Measurements from ENCODE around the gene KIAA0513. TPM values are rescaled to one million over a fixed set of nuclear protein-coding genes. Genes with fewer than 3 reads are reported as not detected.

KIAA0513 gene
- total and polyA plus RNA-seq, 2 of the 13 experiments (the other 11 are each of a cell fraction or from before 2014, with no cell fraction given), result 1.8 TPM

GRCh38 chr16:85055493-85056210, 28.1 kb downstream of the KIAA0513 start (continued):
- peak; percentile 47; the same call in 1 of the 2 replicates for TF ChIP-seq ZNF646 (CRISPR knock-in tag; IDR thresholded peaks at IDR 0.05)
- TF ChIP-seq MAFG (CRISPR knock-in tag; IDR thresholded peaks at IDR 0.05), result no peak
- TF ChIP-seq ADNP (CRISPR knock-in tag; IDR thresholded peaks at IDR 0.05), result no peak
- TF ChIP-seq JUNB (CRISPR knock-in tag; IDR thresholded peaks at IDR 0.05; ENCODE audit: borderline replicate concordance), result peak; percentile 67; the same call in 1 of the 2 replicates
- TF ChIP-seq IRX3 (CRISPR knock-in tag; IDR thresholded peaks at IDR 0.05; ENCODE audit: borderline replicate concordance, low read depth), result peak; percentile 86; the same call in 1 of the 2 replicates
- TF ChIP-seq ZNF382 (CRISPR knock-in tag; IDR thresholded peaks at IDR 0.05; ENCODE audit: borderline replicate concordance), result no peak
- TF ChIP-seq MIXL1 (CRISPR knock-in tag; IDR thresholded peaks at IDR 0.05), result 0 out of 2 replicates have a peak, but pooled peaks have one; percentile 25
- no peak for TF ChIP-seq HDAC2 (CRISPR knock-in tag; IDR thresholded peaks at IDR 0.05)
- peak; percentile 77 for TF ChIP-seq ZNF501 (CRISPR knock-in tag; IDR thresholded peaks at IDR 0.05)
- TF ChIP-seq, protein P1, sequence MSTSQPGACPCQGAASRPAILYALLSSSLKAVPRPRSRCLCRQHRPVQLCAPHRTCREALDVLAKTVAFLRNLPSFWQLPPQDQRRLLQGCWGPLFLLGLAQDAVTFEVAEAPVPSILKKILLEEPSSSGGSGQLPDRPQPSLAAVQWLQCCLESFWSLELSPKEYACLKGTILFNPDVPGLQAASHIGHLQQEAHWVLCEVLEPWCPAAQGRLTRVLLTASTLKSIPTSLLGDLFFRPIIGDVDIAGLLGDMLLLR (CRISPR knock-in tag; IDR thresholded peaks at IDR 0.05), result peak; percentile 61; the same call in 1 of the 2 replicates
- no peak for TF ChIP-seq ZNF484 (CRISPR knock-in tag; IDR thresholded peaks at IDR 0.05; ENCODE audit: borderline replicate concordance, low read depth)
- no peak for TF ChIP-seq JUND (CRISPR knock-in tag; IDR thresholded peaks at IDR 0.05)
- TF ChIP-seq ELK4 (CRISPR knock-in tag; IDR thresholded peaks at IDR 0.05; ENCODE audit: borderline replicate concordance), result 0 out of 2 replicates have a peak, but pooled peaks have one; percentile 57
- no peak for TF ChIP-seq RFX3 (CRISPR knock-in tag; IDR thresholded peaks at IDR 0.05)
- TF ChIP-seq, protein P2, sequence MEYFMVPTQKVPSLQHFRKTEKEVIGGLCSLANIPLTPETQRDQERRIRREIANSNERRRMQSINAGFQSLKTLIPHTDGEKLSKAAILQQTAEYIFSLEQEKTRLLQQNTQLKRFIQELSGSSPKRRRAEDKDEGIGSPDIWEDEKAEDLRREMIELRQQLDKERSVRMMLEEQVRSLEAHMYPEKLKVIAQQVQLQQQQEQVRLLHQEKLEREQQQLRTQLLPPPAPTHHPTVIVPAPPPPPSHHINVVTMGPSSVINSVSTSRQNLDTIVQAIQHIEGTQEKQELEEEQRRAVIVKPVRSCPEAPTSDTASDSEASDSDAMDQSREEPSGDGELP (IDR thresholded peaks at IDR 0.05; ENCODE audit: borderline replicate concordance, low read depth), result no peak
- TF ChIP-seq SUZ12 (IDR thresholded peaks at IDR 0.05; ENCODE audit: low read depth, low read length), result no peak
- no peak for TF ChIP-seq PCBP2 (optimal IDR thresholded peaks at IDR 0.05; ENCODE audit: low read depth, low read length, poor library complexity, severe bottlenecking)
- no peak for TF ChIP-seq ZNF619 (CRISPR knock-in tag; IDR thresholded peaks at IDR 0.05)
- no peak for TF ChIP-seq RBM39 (IDR thresholded peaks at IDR 0.05; ENCODE audit: low read depth, low read length, poor library complexity, severe bottlenecking)
- TF ChIP-seq KDM1A (CRISPR knock-in tag; IDR thresholded peaks at IDR 0.05), result no peak
- TF ChIP-seq AGO2 (optimal IDR thresholded peaks at IDR 0.05; ENCODE audit: low read depth, low read length), result no peak

Measured in HepG2 (cell line).